Karpas-422 (cell line): ENCODE measurements around the gene VSIG10L. TPM values are rescaled to one million over a fixed set of nuclear protein-coding genes. Genes with fewer than 3 reads are reported as not detected.

ENCODE experiments used
- DNase-seq: peaks from one replicate; pipeline ENCODE4 v3.0.0-alpha.2; 2015
- H2AFZ ChIP-seq: fragments of 200-600 bp; sonication (generic); 2 replicates; pipeline ENCODE4 v1.6.1; 2014; ENCODE audit warnings: antibody characterized with exemption, low read length, mixed read lengths
- H3K27ac ChIP-seq: fragments of 200-600 bp; sonication (generic); 2 replicates; pipeline ENCODE4 v1.5.1; 2014; ENCODE audit warnings: mild to moderate bottlenecking, low read length, moderate library complexity
- H3K27me3 ChIP-seq: fragments of 200-600 bp; sonication (generic); 2 replicates; pipeline ENCODE4 v1.6.1; 2014; ENCODE audit warnings: low read length, mixed read lengths
- H3K36me3 ChIP-seq: fragments of 200-600 bp; sonication (generic); 2 replicates; pipeline ENCODE4 v1.6.1; 2014; ENCODE audit warnings: low read length, mixed read lengths; ENCODE audit not compliant: insufficient read depth
- H3K4me1 ChIP-seq: fragments of 200-600 bp; sonication (generic); 2 replicates; pipeline ENCODE4 v1.6.1; 2014; ENCODE audit warnings: mild to moderate bottlenecking, low read length, mixed read lengths
- H3K4me2 ChIP-seq: fragments of 200-600 bp; sonication (generic); 2 replicates; pipeline ENCODE4 v1.6.1; 2014; ENCODE audit warnings: low read length, low read depth, mild to moderate bottlenecking; ENCODE audit not compliant: poor library complexity, severe bottlenecking
- H3K4me3 ChIP-seq: fragments of 200-600 bp; sonication (generic); 2 replicates; pipeline ENCODE4 v1.5.1; 2014; ENCODE audit warnings: mild to moderate bottlenecking, antibody characterized with exemption, low read length, mixed read lengths
- H3K79me2 ChIP-seq: fragments of 200-600 bp; sonication (generic); 2 replicates; pipeline ENCODE4 v1.6.1; 2014; ENCODE audit warnings: mild to moderate bottlenecking, low read length, mixed read lengths
- H3K9ac ChIP-seq: fragments of 200-600 bp; sonication (generic); 2 replicates; pipeline ENCODE4 v1.6.0; 2014; ENCODE audit warnings: low read length
- H3K9me2 ChIP-seq: fragments of 200-600 bp; sonication (generic), shearing (Covaris generic); replicated peaks from 2 replicates; pipeline ENCODE4 v1.6.0; 2014; ENCODE audit warnings: mild to moderate bottlenecking, low read length, moderate library complexity; ENCODE audit not compliant: insufficient read depth
- H3K9me3 ChIP-seq: fragments of 300-700, 200-600 bp; sonication (generic); 2 replicates; pipeline ENCODE4 v1.6.1; 2014; ENCODE audit warnings: low read length, mixed read lengths
- H4K20me1 ChIP-seq: fragments of 200-600 bp; sonication (generic); 2 replicates; pipeline ENCODE4 v1.6.1; 2014; ENCODE audit warnings: mild to moderate bottlenecking, antibody characterized with exemption, low read length, low read depth; ENCODE audit not compliant: insufficient read depth
- total RNA-seq: library from RNA; depleted of rRNA; stranded (reverse); fragments of >200 nt; shearing (Covaris generic); gene quantifications from 2 replicates; pipeline ENCODE4 v1.2.3, GENCODE V29; 2014; ENCODE audit warnings: low replicate concordance

The VSIG10L gene
- total RNA-seq, 1 experiment from 2014 or later = 6.6 TPM

- Histone ChIP-seq H3K4me2 (peak overlapping the region; percentile 65), H3K4me3 (peak overlapping the region; percentile 66), H3K27ac (peak overlapping the region; percentile 30; the same call in 1 of the 2 replicates), H4K20me1 (no peaks in the 10 kb centered on the region), H3K9ac (peak overlapping the region; percentile 67), H3K36me3 (no peaks in the 10 kb centered on the region), H3K9me2 (no peaks in the 10 kb centered on the region), H2AFZ (peak overlapping the region; percentile 50; the same call in 1 of the 2 replicates), H3K79me2 (peaks cover 4% of the 10 kb centered on the region; the same call in 1 of the 2 replicates), H3K4me1 (peaks cover 30% of the 10 kb centered on the region), H3K9me3 (no peaks in the 10 kb centered on the region), H3K27me3 (no peaks in the 10 kb centered on the region)
- DNase-seq = no peak
Observed at GRCh38 chr19:51337861-51338562, 3.9 kb downstream of the VSIG10L start.

GRCh38 chr19:51337141-51337860 is 4.6 kb downstream of the VSIG10L start:
- DNase-seq = no peak
- Histone ChIP-seq H3K4me1 (peaks cover 28% of the 10 kb centered on the region), H3K27me3 (no peaks in the 10 kb centered on the region), H3K4me2 (no peak overlapping the region), H3K4me3 (no peak overlapping the region), H3K9me2 (no peaks in the 10 kb centered on the region), H3K79me2 (peaks cover 6% of the 10 kb centered on the region; the same call in 1 of the 2 replicates), H2AFZ (no peak overlapping the region), H3K9ac (no peak overlapping the region), H3K27ac (no peak overlapping the region), H4K20me1 (no peaks in the 10 kb centered on the region), H3K36me3 (peaks cover 2% of the 10 kb centered on the region; the same call in 1 of the 2 replicates), H3K9me3 (no peaks in the 10 kb centered on the region)

- no peak overlapping the region; the same call in 1 of the 2 replicates for H3K27ac ChIP-seq
- peak overlapping the region; percentile 48; the same call in 1 of the 2 replicates for H2AFZ ChIP-seq
- H3K4me1 ChIP-seq = peaks cover 22% of the 10 kb centered on the region
- peaks cover 6% of the 10 kb centered on the region; the same call in 1 of the 2 replicates for H3K79me2 ChIP-seq
- H3K9me2 ChIP-seq = no peaks in the 10 kb centered on the region
- DNase-seq = peak; percentile 97
- peak overlapping the region; percentile 63 for H3K9ac ChIP-seq
- peak overlapping the region; percentile 67 for H3K4me3 ChIP-seq
- H3K36me3 ChIP-seq = peaks cover 16% of the 10 kb centered on the region
- H3K27me3 ChIP-seq = no peaks in the 10 kb centered on the region
- H3K9me3 ChIP-seq = no peaks in the 10 kb centered on the region
- peak overlapping the region; percentile 58 for H3K4me2 ChIP-seq
- no peaks in the 10 kb centered on the region for H4K20me1 ChIP-seq
Observed at GRCh38 chr19:51333836-51334460, 8.0 kb downstream of the VSIG10L start.

- no peak for DNase-seq
- H3K9me3 ChIP-seq = no peaks in the 10 kb centered on the region
- no peak overlapping the region for H3K4me3 ChIP-seq
- H4K20me1 ChIP-seq = no peaks in the 10 kb centered on the region
- H3K27ac ChIP-seq = no peak overlapping the region
- H3K36me3 ChIP-seq = peaks cover 16% of the 10 kb centered on the region
- no peaks in the 10 kb centered on the region for H3K27me3 ChIP-seq
- no peak overlapping the region for H2AFZ ChIP-seq
- H3K4me1 ChIP-seq = peaks cover 14% of the 10 kb centered on the region
- no peak overlapping the region for H3K4me2 ChIP-seq
- H3K9ac ChIP-seq = no peak overlapping the region
- H3K79me2 ChIP-seq = peaks cover 6% of the 10 kb centered on the region; the same call in 1 of the 2 replicates
- H3K9me2 ChIP-seq = no peaks in the 10 kb centered on the region
Observed at GRCh38 chr19:51331716-51332115, 10.2 kb downstream of the VSIG10L start.

GRCh38 chr19:51331193-51331592 is 10.7 kb downstream of the VSIG10L start:
- Histone ChIP-seq H3K4me2 (no peak overlapping the region), H3K9me2 (no peaks in the 10 kb centered on the region), H3K27me3 (no peaks in the 10 kb centered on the region), H3K36me3 (peaks cover 16% of the 10 kb centered on the region), H3K4me1 (peaks cover 14% of the 10 kb centered on the region), H3K79me2 (peaks cover 6% of the 10 kb centered on the region; the same call in 1 of the 2 replicates), H3K9ac (no peak overlapping the region), H2AFZ (no peak overlapping the region), H3K4me3 (no peak overlapping the region), H3K27ac (no peak overlapping the region), H4K20me1 (no peaks in the 10 kb centered on the region), H3K9me3 (no peaks in the 10 kb centered on the region)
- no peak for DNase-seq

GRCh38 chr19:51330366-51330765 is 11.6 kb downstream of the VSIG10L start:
- DNase-seq = no peak
- H3K4me2 ChIP-seq = no peak overlapping the region
- H2AFZ ChIP-seq = no peak overlapping the region
- no peaks in the 10 kb centered on the region for H3K9me2 ChIP-seq
- no peaks in the 10 kb centered on the region for H3K9me3 ChIP-seq
- H3K27me3 ChIP-seq = no peaks in the 10 kb centered on the region
- H3K27ac ChIP-seq = no peak overlapping the region
- H3K9ac ChIP-seq = no peak overlapping the region
- H4K20me1 ChIP-seq = no peaks in the 10 kb centered on the region
- H3K4me3 ChIP-seq = no peak overlapping the region
- H3K36me3 ChIP-seq = peaks cover 16% of the 10 kb centered on the region
- H3K4me1 ChIP-seq = peaks cover 14% of the 10 kb centered on the region
- H3K79me2 ChIP-seq = peaks cover 6% of the 10 kb centered on the region; the same call in 1 of the 2 replicates

GRCh38 chr19:51329411-51329810 is 12.5 kb downstream of the VSIG10L start:
- Histone ChIP-seq H2AFZ (no peak overlapping the region), H4K20me1 (no peaks in the 10 kb centered on the region), H3K9me2 (no peaks in the 10 kb centered on the region), H3K9ac (no peak overlapping the region), H3K27ac (no peak overlapping the region), H3K4me1 (peaks cover 14% of the 10 kb centered on the region), H3K9me3 (no peaks in the 10 kb centered on the region), H3K36me3 (peaks cover 16% of the 10 kb centered on the region), H3K4me2 (no peak overlapping the region), H3K4me3 (no peak overlapping the region), H3K27me3 (no peaks in the 10 kb centered on the region), H3K79me2 (peaks cover 6% of the 10 kb centered on the region; the same call in 1 of the 2 replicates)
- DNase-seq = no peak
